ENCODE results near the gene CBY3. TPM values are rescaled to one million over a fixed set of nuclear protein-coding genes. Genes with fewer than 3 reads are reported as not detected.
A peak's percentile ranks its signal among the peaks of the same experiment; 100 is the strongest.

Gene CBY3
- total and polyA plus RNA-seq, 2 of the 4 experiments (the other 2 are of a cell fraction), result 0.18 TPM; not detected in 1

- peak within 1 kb of the TSS; percentile 52; the same call in 1 of the 2 replicates for H2BK120ac ChIP-seq (ENCODE audit: low read depth, low read length)
- ChIA-PET CTCF (no interaction called here), POLR2A (ENCODE audit: unreplicated experiment) (interaction anchor here (0.6 kb wide), 1 partner anchor 15 kb away, joined by 3 read pairs; no protein-coding TSS in a partner anchor)
- peak within 1 kb of the TSS; percentile 93 for H3K18ac ChIP-seq (ENCODE audit: low read depth, low read length)
- H2AK9ac ChIP-seq (replicated peaks; ENCODE audit: low read depth, low read length, poor library complexity), result peak within 1 kb of the TSS; percentile 99
- peak; percentile 4 for ATAC-seq (ENCODE audit: low read depth)
- intact Hi-C loops (cut with micrococcal nuclease), result loop anchor here (5.0 kb wide), 2 partner anchors 33 to 77 kb away; partner anchors contain the start of genes HNRNPH1 and MAML1
- H4K5ac ChIP-seq (ENCODE audit: low read depth, low read length), result peak within 1 kb of the TSS; percentile 95
- H3K79me1 ChIP-seq (ENCODE audit: low read depth in 1 of 2, low read length in 2 of 2), result peaks cover 16 to 33% of the 10 kb centered on the region in 2 experiments
- DNase-seq, result no peak
- peaks cover 2% of the 10 kb centered on the region; the same call in 1 of the 2 replicates for H3K4me1 ChIP-seq (ENCODE audit: control insufficient read depth, insufficient read depth, low read length)
- in situ Hi-C loops (cut with MboI; ENCODE audit: low sequenced_read_pairs), result no loop called here
- H4K91ac ChIP-seq (ENCODE audit: insufficient read depth, low read depth, low read length), result peak within 1 kb of the TSS; percentile 85
- peaks cover 4% of the 10 kb centered on the region; the same call in 1 of the 2 replicates for H3K9me1 ChIP-seq (ENCODE audit: insufficient read depth, low read length)
- peak within 1 kb of the TSS; percentile 94 for H3K27ac ChIP-seq (ENCODE audit: insufficient read depth, low read length)
- peak within 1 kb of the TSS; percentile 93 for H3K4me2 ChIP-seq (ENCODE audit: low read depth, low read length)
- peak within 1 kb of the TSS; percentile 43; the same call in 1 of the 2 replicates for H2BK20ac ChIP-seq (ENCODE audit: low read depth, low read length)
- peak within 1 kb of the TSS; percentile 96 for H3K4ac ChIP-seq (ENCODE audit: low read depth, low read length)
- H2BK15ac ChIP-seq (ENCODE audit: low read depth, low read length), result peak within 1 kb of the TSS; percentile 81; the same call in 2 of the 3 replicates
- H3K9me3 ChIP-seq (ENCODE audit: control insufficient read depth, insufficient read depth, low read length), result no peaks in the 10 kb centered on the region
- H4K20me1 ChIP-seq (ENCODE audit: insufficient read depth, low read length), result peaks cover 42% of the 10 kb centered on the region
- H3K9ac ChIP-seq (ENCODE audit: low read depth, low read length), result peak within 1 kb of the TSS; percentile 86
- peak within 1 kb of the TSS; percentile 94 for H2AFZ ChIP-seq (replicated peaks; ENCODE audit: low read length, poor library complexity)
- dilution Hi-C loops (cut with HindIII; ENCODE audit: low sequenced_read_pairs, unreplicated experiment), result no loop called here
- WGBS, 2 experiments (ENCODE audit: extremely low coverage in 2 of 2, insufficient read length in 1 of 2), result 1% methylated on average over 25 of the region's 58 CpGs; no CpG with 5 or more reads in 1 of the 2 experiments
- H3K36me3 ChIP-seq (ENCODE audit: control insufficient read depth, insufficient read depth, low read length), result peaks cover 20% of the 10 kb centered on the region
- H3K23ac ChIP-seq (ENCODE audit: low read depth, low read length), result peak within 1 kb of the TSS; percentile 98
- peak within 1 kb of the TSS; percentile 97 for H3K56ac ChIP-seq (ENCODE audit: extremely low read depth, insufficient read depth, low read length)
- H3K4me3 ChIP-seq (ENCODE audit: insufficient read depth, low read depth, low read length), result peak within 1 kb of the TSS; percentile 86
- H4K8ac ChIP-seq (ENCODE audit: low read depth in 2 of 2, low read length in 2 of 2), result peak within 1 kb of the TSS; percentile 98
- H3K14ac ChIP-seq (replicated peaks; ENCODE audit: low read depth, low read length), result peak within 1 kb of the TSS; percentile 99
- H2BK5ac ChIP-seq (ENCODE audit: low read depth, low read length, poor library complexity, severe bottlenecking), result peak within 1 kb of the TSS; percentile 94
- H3K27me3 ChIP-seq (ENCODE audit: control insufficient read depth, insufficient read depth, low read length), result no peaks in the 10 kb centered on the region
- no TSS peak for BruUV-seq (replicated peaks)
- peak within 1 kb of the TSS; percentile 91 for H2AK5ac ChIP-seq (ENCODE audit: low read depth, low read length)
- TF ChIP-seq MAZ (IDR thresholded peaks at IDR 0.05; ENCODE audit: borderline replicate concordance, low read depth, low read length), result no peak
- TF ChIP-seq CTCF (conservative IDR thresholded peaks at IDR 0.05; ENCODE audit: low read depth, low read length), result no peak
- TF ChIP-seq CHD1 (IDR thresholded peaks at IDR 0.05; ENCODE audit: low read depth, low read length), result 0 out of 2 replicates have a peak, but pooled peaks have one; percentile 71
- TF ChIP-seq RCOR1 (IDR thresholded peaks at IDR 0.05; ENCODE audit: insufficient replicate concordance, low read length), result no peak
- no peak for TF ChIP-seq FOS (IDR thresholded peaks at IDR 0.05; ENCODE audit: low read depth, low read length)
- no peak for TF ChIP-seq CEBPB (IDR thresholded peaks at IDR 0.05; ENCODE audit: low read depth, low read length)
- no peak for TF ChIP-seq SMC3 (IDR thresholded peaks at IDR 0.05; ENCODE audit: low read depth, low read length)
- no peak for TF ChIP-seq RAD21 (IDR thresholded peaks at IDR 0.05; ENCODE audit: low read length)
- peak; percentile 50; the same call in 1 of the 2 replicates for TF ChIP-seq MXI1 (IDR thresholded peaks at IDR 0.05; ENCODE audit: borderline replicate concordance, low read depth, low read length)
- TF ChIP-seq MAFK (IDR thresholded peaks at IDR 0.05; ENCODE audit: low read depth, low read length), result no peak
- TF ChIP-seq ELK1 (IDR thresholded peaks at IDR 0.05; ENCODE audit: borderline replicate concordance, low read depth, low read length), result no peak
- TF ChIP-seq, protein P1, sequence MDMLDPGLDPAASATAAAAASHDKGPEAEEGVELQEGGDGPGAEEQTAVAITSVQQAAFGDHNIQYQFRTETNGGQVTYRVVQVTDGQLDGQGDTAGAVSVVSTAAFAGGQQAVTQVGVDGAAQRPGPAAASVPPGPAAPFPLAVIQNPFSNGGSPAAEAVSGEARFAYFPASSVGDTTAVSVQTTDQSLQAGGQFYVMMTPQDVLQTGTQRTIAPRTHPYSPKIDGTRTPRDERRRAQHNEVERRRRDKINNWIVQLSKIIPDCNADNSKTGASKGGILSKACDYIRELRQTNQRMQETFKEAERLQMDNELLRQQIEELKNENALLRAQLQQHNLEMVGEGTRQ (IDR thresholded peaks at IDR 0.05; ENCODE audit: low read depth, low read length), result peak; percentile 96
- peak; percentile 90 for TF ChIP-seq POLR2A (IDR thresholded peaks at IDR 0.05; ENCODE audit: low read depth, low read length)
- peak; percentile 96 for TF ChIP-seq BHLHE40 (IDR thresholded peaks at IDR 0.05; ENCODE audit: low read depth, low read length)
Observed at GRCh38 chr5:179698935-179699615, 18.2 kb upstream of the CBY3 start, which contains the start of gene CANX. Gene CANX (plus strand): TSS chr5:179698967. CDS start chr5:179705682, 6,715 bp downstream.
